Upper lobe of right lung (tissue), 1 donor: Measurements from ENCODE around the gene ANO5. TPM values are rescaled to one million over a fixed set of nuclear protein-coding genes. Genes with fewer than 3 reads are reported as not detected.

Experiments used
- ATAC-seq: fragments of 200-7000 bp; cut with Tn5 transposase; one replicate; pipeline ENCODE4 v1.9.1; 2020; ENCODE audit warnings: mild to moderate bottlenecking, moderate library complexity
- DNase-seq: peaks from one replicate; pipeline ENCODE4 v3.0.0-alpha.2; 2020
- H3K27ac ChIP-seq: fragments of 200-600 bp; one replicate; pipeline ENCODE4 v1.8.0; 2022
- H3K27me3 ChIP-seq: fragments of 200-600 bp; one replicate; pipeline ENCODE4 v1.8.0; 2022; ENCODE audit warnings: mild to moderate bottlenecking
- H3K36me3 ChIP-seq: fragments of 200-600 bp; one replicate; pipeline ENCODE4 v1.8.0; 2022
- H3K4me1 ChIP-seq: fragments of 200-600 bp; one replicate; pipeline ENCODE4 v1.8.0; 2022
- H3K4me3 ChIP-seq: fragments of 200-600 bp; one replicate; pipeline ENCODE4 v1.8.0; 2022; ENCODE audit warnings: mild to moderate bottlenecking
- H3K9me3 ChIP-seq: fragments of 200-600 bp; one replicate; pipeline ENCODE4 v1.8.0; 2022
- intact Hi-C: fragments of 100-400 bp; cut with DNase I; formaldehyde crosslinking; loops from one replicate; pipeline ENCODE4 v1.11.0; 2022
- total RNA-seq: library from RNA; stranded (reverse); fragmentation: NEBNext Ultra II Directional; extraction: Animal tissue kit (Norgen Biotek cat#: 25700); gene quantifications from one replicate; pipeline ENCODE4 v1.2.1, GENCODE V29; 2021
- TF ChIP-seq, protein P1 (sequence below): fragments of 200-600 bp; IDR thresholded peaks from one replicate; pipeline ENCODE4 v1.8.0; 2022; ENCODE audit warnings: antibody characterized with exemption
- donor health status: DM: no; HTN: yes; CAD: no; lungs with severe emphysema.

ANO5 gene
- total RNA-seq, 1 donor from 2014 or later = 5.9 TPM

DNA sequence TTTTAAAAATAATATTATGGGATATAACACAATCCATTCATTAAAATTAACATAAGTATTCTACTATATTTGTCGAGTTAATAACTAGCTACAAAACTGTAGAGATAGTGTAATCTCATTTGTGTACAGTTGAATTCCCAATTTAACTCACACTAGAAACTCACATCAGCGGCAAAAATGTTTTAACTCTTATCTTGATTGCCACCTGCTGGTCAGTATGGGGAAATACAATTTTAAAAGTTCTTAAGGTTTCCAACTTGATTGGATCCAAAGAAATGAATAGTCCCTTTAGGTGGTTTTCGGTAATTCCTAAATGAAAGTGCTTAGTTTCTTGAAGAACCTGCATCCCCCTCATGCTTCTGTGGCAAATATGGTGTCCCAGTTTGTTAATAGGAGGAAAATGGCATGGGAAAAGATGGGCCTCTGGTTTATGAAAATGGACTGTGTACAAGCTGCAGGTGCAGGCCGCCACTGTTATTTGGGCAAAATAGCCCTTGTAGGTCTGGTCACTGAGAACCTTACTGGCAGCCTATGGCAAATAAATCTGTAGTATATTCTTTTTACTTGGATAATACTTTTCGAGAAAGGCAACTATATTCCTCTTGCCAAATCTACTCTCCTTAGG is 111.6 kb downstream of the ANO5 start:
- TF ChIP-seq, protein P1, sequence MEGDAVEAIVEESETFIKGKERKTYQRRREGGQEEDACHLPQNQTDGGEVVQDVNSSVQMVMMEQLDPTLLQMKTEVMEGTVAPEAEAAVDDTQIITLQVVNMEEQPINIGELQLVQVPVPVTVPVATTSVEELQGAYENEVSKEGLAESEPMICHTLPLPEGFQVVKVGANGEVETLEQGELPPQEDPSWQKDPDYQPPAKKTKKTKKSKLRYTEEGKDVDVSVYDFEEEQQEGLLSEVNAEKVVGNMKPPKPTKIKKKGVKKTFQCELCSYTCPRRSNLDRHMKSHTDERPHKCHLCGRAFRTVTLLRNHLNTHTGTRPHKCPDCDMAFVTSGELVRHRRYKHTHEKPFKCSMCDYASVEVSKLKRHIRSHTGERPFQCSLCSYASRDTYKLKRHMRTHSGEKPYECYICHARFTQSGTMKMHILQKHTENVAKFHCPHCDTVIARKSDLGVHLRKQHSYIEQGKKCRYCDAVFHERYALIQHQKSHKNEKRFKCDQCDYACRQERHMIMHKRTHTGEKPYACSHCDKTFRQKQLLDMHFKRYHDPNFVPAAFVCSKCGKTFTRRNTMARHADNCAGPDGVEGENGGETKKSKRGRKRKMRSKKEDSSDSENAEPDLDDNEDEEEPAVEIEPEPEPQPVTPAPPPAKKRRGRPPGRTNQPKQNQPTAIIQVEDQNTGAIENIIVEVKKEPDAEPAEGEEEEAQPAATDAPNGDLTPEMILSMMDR = peak; percentile 74
- H3K4me3 ChIP-seq = no peak overlapping the region
- H3K27me3 ChIP-seq = peaks cover 6% of the 10 kb centered on the region
- H3K36me3 ChIP-seq = no peaks in the 10 kb centered on the region
- peak; percentile 48 for ATAC-seq
- no peak overlapping the region for H3K27ac ChIP-seq
- no peaks in the 10 kb centered on the region for H3K4me1 ChIP-seq
- intact Hi-C loops = no loop called here
- no peak for DNase-seq
- no peaks in the 10 kb centered on the region for H3K9me3 ChIP-seq

DNA sequence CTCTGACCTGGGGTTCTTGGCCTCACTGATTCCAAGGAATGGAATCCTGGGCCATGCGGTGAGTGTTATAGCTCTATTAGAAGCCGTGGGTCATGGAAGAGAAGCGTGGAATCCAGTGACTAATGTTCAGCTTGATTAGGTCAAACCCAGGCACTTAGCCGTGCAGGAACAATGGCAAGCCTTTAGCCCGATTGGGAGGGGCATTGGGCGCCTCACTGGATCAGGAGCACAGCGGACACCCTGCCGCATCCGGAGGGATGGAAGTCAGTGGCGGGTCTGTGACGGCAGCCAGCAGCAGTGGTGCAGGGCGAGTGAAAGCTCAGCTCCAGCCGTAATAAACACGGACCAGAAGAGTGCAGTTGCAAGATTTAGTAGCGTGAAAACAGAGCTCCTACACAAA is 124.8 kb downstream of the ANO5 start:
- Histone ChIP-seq H3K36me3 (no peaks in the 10 kb centered on the region), H3K27ac (no peak overlapping the region), H3K27me3 (no peaks in the 10 kb centered on the region), H3K4me1 (no peaks in the 10 kb centered on the region), H3K9me3 (no peaks in the 10 kb centered on the region), H3K4me3 (no peak overlapping the region)
- TF ChIP-seq, protein P1 = no peak
- intact Hi-C loops = no loop called here
- ATAC-seq (no peak), DNase-seq (no peak)

DNA sequence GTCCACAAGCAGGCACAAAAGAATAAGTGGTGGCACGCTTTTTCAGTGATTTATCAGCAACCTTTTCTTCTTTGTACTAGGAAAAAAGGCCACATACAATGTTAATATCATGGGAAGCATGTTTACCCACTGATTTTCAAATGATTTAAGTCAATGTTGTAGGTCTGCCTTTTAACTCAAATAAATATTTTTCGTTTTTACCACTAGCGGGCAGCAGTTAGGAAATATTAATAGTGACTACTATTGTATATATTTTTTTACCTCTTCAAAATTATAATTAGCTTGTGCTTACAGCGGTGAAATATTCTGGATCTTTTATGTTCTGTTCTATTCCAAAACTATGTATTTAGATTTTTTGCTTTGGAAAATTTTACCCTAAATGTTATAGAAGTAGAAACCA is 138.9 kb downstream of the ANO5 start:
- Histone ChIP-seq H3K27me3 (no peaks in the 10 kb centered on the region), H3K27ac (no peak overlapping the region), H3K9me3 (no peaks in the 10 kb centered on the region), H3K4me1 (no peaks in the 10 kb centered on the region), H3K36me3 (no peaks in the 10 kb centered on the region), H3K4me3 (no peak overlapping the region)
- TF ChIP-seq, protein P1 = no peak
- intact Hi-C loops = loop anchor here (10.0 kb wide), 1 partner anchor 453 kb away; no protein-coding TSS in a partner anchor
- DNase-seq = no peak
- ATAC-seq = no peak

Other genes with a start within 250 kb of the ANO5 start
- gene SLC17A6, start 145.3 kb downstream of the ANO5 start, total RNA-seq = not detected